SK-N-SH (cell line): ENCODE results near the gene AMFR.

Source experiments
- GABPA ChIP-seq: IDR thresholded peaks from 2 replicates; pipeline ENCODE4 v1.4.0; 2012; ENCODE audit warnings: low read depth, mild to moderate bottlenecking
- POLR2AphosphoS5 ChIP-seq: IDR thresholded peaks from 2 replicates; pipeline ENCODE4 v1.6.1; 2012; ENCODE audit warnings: low read depth, low read length
- RAD21 ChIP-seq: IDR thresholded peaks from 2 replicates; pipeline ENCODE4 v1.6.1; 2012; ENCODE audit warnings: mild to moderate bottlenecking, low read length
- RXRA ChIP-seq: IDR thresholded peaks from 2 replicates; pipeline ENCODE4 v1.4.0; 2012; ENCODE audit warnings: low read depth, mild to moderate bottlenecking, borderline replicate concordance

- TF ChIP-seq POLR2AphosphoS5 (no peak), RAD21 (no peak), RXRA (no peak), GABPA (no peak)
These were observed 72.8 kb downstream of the AMFR start for GRCh38 chr16:56352351-56353053.
